H1 (cell line): ENCODE results near the gene LOXL1.

Source experiments
- CEBPB ChIP-seq: IDR thresholded peaks from 2 replicates; pipeline ENCODE4 v1.6.1; 2012; ENCODE audit warnings: low read depth, low read length
- CHD2 ChIP-seq: IDR thresholded peaks from 2 replicates; pipeline ENCODE4 v1.6.1; 2012; ENCODE audit warnings: low read length, improper control_type of control experiment
- EZH2 ChIP-seq: fragments of 200-600 bp; sonication (generic); IDR thresholded peaks from 2 replicates; pipeline ENCODE4 v1.7.1; 2012; ENCODE audit warnings: low read depth, mild to moderate bottlenecking, moderate library complexity, low read length, inconsistent platforms; ENCODE audit not compliant: severe bottlenecking
- JUND ChIP-seq: IDR thresholded peaks from 2 replicates; pipeline ENCODE4 v1.6.1; 2011; ENCODE audit warnings: mild to moderate bottlenecking, improper control_type of control experiment, low read length
- KDM5A ChIP-seq: fragments of 200-600 bp; IDR thresholded peaks from 2 replicates; pipeline ENCODE4 v1.7.1; 2012; ENCODE audit warnings: mild to moderate bottlenecking, low read length, inconsistent platforms, mixed read lengths
- MAFK ChIP-seq: IDR thresholded peaks from 2 replicates; pipeline ENCODE4 v1.6.1; 2012; ENCODE audit warnings: low read depth, mild to moderate bottlenecking, improper control_type of control experiment, low read length
- POLR2AphosphoS5 ChIP-seq: IDR thresholded peaks from 2 replicates; pipeline ENCODE4 v1.6.1; 2011; ENCODE audit warnings: low read depth, low read length
- RAD21 ChIP-seq, 2 experiments: IDR thresholded peaks in 1 of 2; conservative IDR thresholded peaks in 1 of 2; 2 replicates each; pipeline ENCODE4 v1.6.1; 2011; ENCODE audit warnings: low read depth in 2 of 2, low read length in 2 of 2, improper control_type of control experiment in 1 of 2, inconsistent platforms in 1 of 2, mild to moderate bottlenecking in 1 of 2, moderate library complexity in 1 of 2
- SP1 ChIP-seq: IDR thresholded peaks from 2 replicates; pipeline ENCODE4 v1.6.1; 2011; ENCODE audit warnings: low read depth, low read length
- SUZ12 ChIP-seq: fragments of 200-600 bp; sonication (generic); IDR thresholded peaks from 2 replicates; pipeline ENCODE4 v1.6.1; 2012; ENCODE audit warnings: mild to moderate bottlenecking, inconsistent platforms, low read length, moderate library complexity, mixed read lengths
- TBP ChIP-seq: IDR thresholded peaks from 2 replicates; pipeline ENCODE4 v1.6.1; 2011; ENCODE audit warnings: low read depth, low read length, improper control_type of control experiment
- TF ChIP-seq, protein P1 (sequence below): IDR thresholded peaks from 2 replicates; pipeline ENCODE4 v1.6.1; 2011; ENCODE audit warnings: low read depth, mild to moderate bottlenecking, low read length; ENCODE audit not compliant: insufficient read depth
- TF ChIP-seq, protein P2 (sequence below), 3 experiments: IDR thresholded peaks; 1 replicate in 2 of 3; 2 replicates in 1 of 3; pipeline versions ENCODE4 v1.5.1 to v1.6.1; 2011; ENCODE audit warnings: low read length in 3 of 3, mild to moderate bottlenecking in 3 of 3, inconsistent platforms in 2 of 3, low read depth in 1 of 3, moderate library complexity in 1 of 3; ENCODE audit not compliant: insufficient read depth in 1 of 3; ENCODE audit errors: control extremely low read depth in 1 of 3

DNA sequence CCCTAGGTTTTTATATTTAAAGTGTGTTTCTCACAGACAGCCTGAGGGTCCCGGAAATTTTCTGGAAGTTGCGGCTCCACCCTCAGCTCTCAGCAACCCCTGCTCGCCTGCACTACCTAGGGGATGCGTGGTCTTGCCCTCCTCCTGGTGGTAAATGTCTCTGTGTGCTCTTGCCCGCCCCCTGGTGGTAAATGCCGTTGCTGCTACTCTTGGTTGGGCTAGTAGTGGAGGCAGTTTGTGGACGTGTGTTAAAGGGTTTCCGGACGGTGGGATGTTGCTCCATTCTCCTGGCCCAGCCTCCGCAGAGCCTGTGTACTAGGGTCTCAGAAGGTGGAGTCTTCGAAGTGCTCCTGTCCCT, 38.5 kb downstream of the LOXL1 start:
- TF ChIP-seq RAD21 (IDR thresholded peaks at IDR 0.05 in 1 of 2, conservative IDR thresholded peaks at IDR 0.05 in 1 of 2; ENCODE audit: low read depth in 2 of 2, low read length in 2 of 2) (peak; percentile 69 to 81), CEBPB (no peak), EZH2 (no peak), POLR2AphosphoS5 (no peak), MAFK (no peak), KDM5A (no peak), TBP (no peak), SP1 (no peak), CHD2 (no peak), JUND (peak; percentile 39; the same call in 1 of the 2 replicates), SUZ12 (no peak)
- TF ChIP-seq, protein P1, sequence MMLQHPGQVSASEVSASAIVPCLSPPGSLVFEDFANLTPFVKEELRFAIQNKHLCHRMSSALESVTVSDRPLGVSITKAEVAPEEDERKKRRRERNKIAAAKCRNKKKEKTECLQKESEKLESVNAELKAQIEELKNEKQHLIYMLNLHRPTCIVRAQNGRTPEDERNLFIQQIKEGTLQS = no peak
- TF ChIP-seq, protein P2, sequence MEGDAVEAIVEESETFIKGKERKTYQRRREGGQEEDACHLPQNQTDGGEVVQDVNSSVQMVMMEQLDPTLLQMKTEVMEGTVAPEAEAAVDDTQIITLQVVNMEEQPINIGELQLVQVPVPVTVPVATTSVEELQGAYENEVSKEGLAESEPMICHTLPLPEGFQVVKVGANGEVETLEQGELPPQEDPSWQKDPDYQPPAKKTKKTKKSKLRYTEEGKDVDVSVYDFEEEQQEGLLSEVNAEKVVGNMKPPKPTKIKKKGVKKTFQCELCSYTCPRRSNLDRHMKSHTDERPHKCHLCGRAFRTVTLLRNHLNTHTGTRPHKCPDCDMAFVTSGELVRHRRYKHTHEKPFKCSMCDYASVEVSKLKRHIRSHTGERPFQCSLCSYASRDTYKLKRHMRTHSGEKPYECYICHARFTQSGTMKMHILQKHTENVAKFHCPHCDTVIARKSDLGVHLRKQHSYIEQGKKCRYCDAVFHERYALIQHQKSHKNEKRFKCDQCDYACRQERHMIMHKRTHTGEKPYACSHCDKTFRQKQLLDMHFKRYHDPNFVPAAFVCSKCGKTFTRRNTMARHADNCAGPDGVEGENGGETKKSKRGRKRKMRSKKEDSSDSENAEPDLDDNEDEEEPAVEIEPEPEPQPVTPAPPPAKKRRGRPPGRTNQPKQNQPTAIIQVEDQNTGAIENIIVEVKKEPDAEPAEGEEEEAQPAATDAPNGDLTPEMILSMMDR (IDR thresholded peaks at IDR 0.05; ENCODE audit: control extremely low read depth in 1 of 3, insufficient read depth in 1 of 3, low read depth in 1 of 3, low read length in 3 of 3) = peak; percentile 99 to 100 (median 99)
